H1 (cell line): ENCODE measurements around the gene SAMD14. TPM values are rescaled to one million over a fixed set of nuclear protein-coding genes. Genes with fewer than 3 reads are reported as not detected.
A peak's percentile ranks its signal among the peaks of the same experiment; 100 is the strongest.

Experiments used
- CTCF ChIA-PET: fragments of 300-600 bp; sonication (Branson Sonifier 250); formaldehyde crosslinking; loops from one replicate; lab custom pipeline; 2021; ENCODE audit not compliant: partially characterized antibody; lab: Charles Lee
- POLR2A ChIA-PET: fragments of 300-600 bp; sonication (Branson Sonifier 250); formaldehyde crosslinking; loops from one replicate; lab custom pipeline; 2021; ENCODE audit warnings: inconsistent platforms; ENCODE audit not compliant: partially characterized antibody; lab: Charles Lee
- DNase-seq, 2 experiments: peaks; one replicate each; pipeline versions ENCODE4 v3.0.0 to v3.0.0-alpha.2; 2010 to 2022; ENCODE audit warnings: low spot score in 2 of 2, low read depth in 1 of 2, mixed read lengths in 1 of 2
- FAIRE-seq: peaks from 2 replicates; lab custom pipeline; 2011; peaks lifted over from hg19 to GRCh38; lab: Jason Lieb, UNC
- H2AFZ ChIP-seq: 2 replicates; pipeline ENCODE4 v1.8.1; 2012; ENCODE audit warnings: low read length, inconsistent platforms
- H2AK5ac ChIP-seq: 2 replicates; pipeline ENCODE4 v1.6.1; 2013; ENCODE audit warnings: low read depth, low read length
- H2BK120ac ChIP-seq: replicated peaks from 2 replicates; pipeline ENCODE3; 2013; ENCODE audit warnings: low read depth, low read length, inconsistent platforms
- H2BK12ac ChIP-seq: 2 replicates; pipeline ENCODE4 v1.6.1; 2013; ENCODE audit warnings: low read depth, low read length
- H2BK15ac ChIP-seq: 2 replicates; pipeline ENCODE4 v1.6.1; 2013; ENCODE audit warnings: low read length
- H2BK20ac ChIP-seq: 2 replicates; pipeline ENCODE4 v1.6.1; 2013; ENCODE audit warnings: low read length
- H2BK5ac ChIP-seq: 2 replicates; pipeline ENCODE4 v1.6.1; 2013; ENCODE audit warnings: low read depth, low read length
- H3K14ac ChIP-seq: 2 replicates; pipeline ENCODE4 v1.6.1; 2013; ENCODE audit warnings: inconsistent platforms; ENCODE audit not compliant: insufficient read length
- H3K18ac ChIP-seq: 2 replicates; pipeline ENCODE4 v1.6.1; 2013; ENCODE audit warnings: low read length; ENCODE audit errors: extremely low read depth
- H3K23ac ChIP-seq: 2 replicates; pipeline ENCODE4 v1.6.1; 2013; ENCODE audit warnings: inconsistent platforms; ENCODE audit not compliant: insufficient read length
- H3K23me2 ChIP-seq: 2 replicates; pipeline ENCODE4 v1.6.1; 2013; ENCODE audit warnings: low read depth, low read length
- H3K27ac ChIP-seq: 2 replicates; pipeline ENCODE4 v1.6.1; 2011; ENCODE audit warnings: low read depth, low read length, inconsistent platforms
- H3K27me3 ChIP-seq, 4 experiments: replicated peaks in 1 of 4; 1 replicate in 1 of 4; 2 replicates in 3 of 4; pipeline versions ENCODE4 v1.6.1 to v1.8.1; 2011 to 2013; ENCODE audit warnings: low read length in 3 of 4, mild to moderate bottlenecking in 3 of 4, inconsistent platforms in 2 of 4, mixed read lengths in 2 of 4, moderate library complexity in 1 of 4; ENCODE audit not compliant: control insufficient read depth in 3 of 4, insufficient read depth in 3 of 4; ENCODE audit errors: extremely low read depth in 1 of 4
- H3K36me3 ChIP-seq, 4 experiments: 2 replicates each; pipeline versions ENCODE4 v1.6.1 to v1.8.1; 2011 to 2013; ENCODE audit warnings: mild to moderate bottlenecking in 4 of 4, low read length in 3 of 4, moderate library complexity in 2 of 4, control low read depth in 1 of 4, inconsistent platforms in 1 of 4; ENCODE audit not compliant: insufficient read depth in 4 of 4, control insufficient read depth in 2 of 4
- H3K4ac ChIP-seq: replicated peaks from 2 replicates; pipeline ENCODE3; 2013; ENCODE audit warnings: low read length, low read depth, mixed read lengths, inconsistent platforms; ENCODE audit not compliant: insufficient read length
- H3K4me1 ChIP-seq, 4 experiments: replicated peaks in 1 of 4; 1 replicate in 1 of 4; 2 replicates in 3 of 4; pipeline versions ENCODE4 v1.6.1 to v1.8.1; 2011 to 2013; ENCODE audit warnings: low read length in 3 of 4, inconsistent platforms in 2 of 4, mixed read lengths in 1 of 4; ENCODE audit not compliant: insufficient read depth in 4 of 4, control insufficient read depth in 3 of 4
- H3K4me2 ChIP-seq, 2 experiments: 2 replicates each; pipeline versions ENCODE4 v1.6.1 to v1.8.1; 2011 to 2013; ENCODE audit warnings: low read depth in 2 of 2, low read length in 2 of 2, control low read depth in 1 of 2, inconsistent platforms in 1 of 2, mild to moderate bottlenecking in 1 of 2; ENCODE audit not compliant: insufficient read depth in 1 of 2
- H3K4me3 ChIP-seq, 4 experiments: fragments of 200-600, 300-600 bp in 1 of 4; sonication (generic), shearing (Covaris generic), sonication (Bioruptor Twin) in 1 of 4; 2 replicates each; pipeline versions ENCODE4 v1.5.1 to v1.8.1; 2011 to 2016; ENCODE audit warnings: low read length in 4 of 4, low read depth in 3 of 4, control low read depth in 2 of 4, inconsistent platforms in 2 of 4, mild to moderate bottlenecking in 2 of 4, mixed read lengths in 1 of 4, moderate library complexity in 1 of 4; ENCODE audit not compliant: insufficient read depth in 2 of 4; ENCODE audit errors: extremely low read depth in 1 of 4
- H3K56ac ChIP-seq: replicated peaks from 2 replicates; pipeline ENCODE3; 2013; ENCODE audit warnings: low read depth, mild to moderate bottlenecking, mixed read lengths, low read length, inconsistent platforms; ENCODE audit not compliant: insufficient read length
- H3K79me1 ChIP-seq: 2 replicates; pipeline ENCODE4 v1.6.1; 2013; ENCODE audit warnings: low read depth, low read length, control low read depth
- H3K79me2 ChIP-seq, 2 experiments: 2 replicates each; pipeline versions ENCODE4 v1.6.1 to v1.8.1; 2012 to 2013; ENCODE audit warnings: low read length in 2 of 2, mild to moderate bottlenecking in 2 of 2, inconsistent platforms in 1 of 2; ENCODE audit not compliant: insufficient read depth in 2 of 2, control insufficient read depth in 1 of 2
- H3K9ac ChIP-seq, 4 experiments: replicated peaks in 1 of 4; 1 replicate in 1 of 4; 2 replicates in 3 of 4; pipeline versions ENCODE4 v1.6.1 to v1.8.1; 2011 to 2013; ENCODE audit warnings: low read depth in 3 of 4, low read length in 3 of 4, control low read depth in 2 of 4, mild to moderate bottlenecking in 2 of 4, moderate library complexity in 2 of 4, inconsistent platforms in 1 of 4; ENCODE audit errors: extremely low read depth in 1 of 4
- H3K9me3 ChIP-seq, 2 experiments: 2 replicates each; pipeline versions ENCODE4 v1.6.1 to v1.8.1; 2012 to 2013; ENCODE audit warnings: mild to moderate bottlenecking in 2 of 2, moderate library complexity in 2 of 2, control low read depth in 1 of 2, inconsistent platforms in 1 of 2, low read depth in 1 of 2, low read length in 1 of 2, mixed read lengths in 1 of 2; ENCODE audit not compliant: insufficient read depth in 2 of 2
- H4K20me1 ChIP-seq, 2 experiments: replicated peaks in 1 of 2; 2 replicates each; pipeline versions ENCODE3 to v1.8.1; 2011 to 2013; ENCODE audit warnings: inconsistent platforms in 2 of 2, low read length in 2 of 2, mild to moderate bottlenecking in 1 of 2; ENCODE audit not compliant: insufficient read depth in 2 of 2, control insufficient read depth in 1 of 2
- H4K5ac ChIP-seq: 2 replicates; pipeline ENCODE4 v1.6.1; 2013; ENCODE audit warnings: low read length, low read depth, mixed read lengths, inconsistent platforms; ENCODE audit not compliant: insufficient read length
- H4K8ac ChIP-seq: 2 replicates; pipeline ENCODE4 v1.8.0; 2013; ENCODE audit warnings: mild to moderate bottlenecking, moderate library complexity, low read length, inconsistent platforms; ENCODE audit not compliant: insufficient read depth; ENCODE audit errors: extremely low read depth
- H4K91ac ChIP-seq: replicated peaks from 2 replicates; pipeline ENCODE3; 2013; ENCODE audit warnings: low read length, mixed read lengths, inconsistent platforms; ENCODE audit not compliant: insufficient read length
- CREB1 ChIP-seq: IDR thresholded peaks from 2 replicates; pipeline ENCODE4 v1.6.1; 2012; ENCODE audit warnings: inconsistent platforms
- CTCF ChIP-seq, 3 experiments: IDR thresholded peaks; 1 replicate in 2 of 3; 2 replicates in 1 of 3; pipeline versions ENCODE4 v1.5.1 to v1.6.1; 2011; ENCODE audit warnings: low read length in 3 of 3, mild to moderate bottlenecking in 3 of 3, inconsistent platforms in 2 of 3, low read depth in 1 of 3, moderate library complexity in 1 of 3; ENCODE audit not compliant: insufficient read depth in 1 of 3; ENCODE audit errors: control extremely low read depth in 1 of 3
- HDAC2 ChIP-seq, 2 experiments: fragments of 300-600 bp in 1 of 2; sonication (generic) in 1 of 2; IDR thresholded peaks; 2 replicates each; pipeline ENCODE4 v1.6.1; 2011 to 2012; ENCODE audit warnings: low read depth in 2 of 2, low read length in 2 of 2, mild to moderate bottlenecking in 2 of 2, moderate library complexity in 2 of 2, borderline replicate concordance in 1 of 2, inconsistent platforms in 1 of 2
- SIN3A ChIP-seq, 2 experiments: IDR thresholded peaks in 1 of 2; conservative IDR thresholded peaks in 1 of 2; 2 replicates each; pipeline ENCODE4 v1.6.1; 2011 to 2012; ENCODE audit warnings: low read length in 2 of 2, improper control_type of control experiment in 1 of 2, low read depth in 1 of 2, mild to moderate bottlenecking in 1 of 2
- SP1 ChIP-seq: IDR thresholded peaks from 2 replicates; pipeline ENCODE4 v1.6.1; 2011; ENCODE audit warnings: low read depth, low read length
- SP2 ChIP-seq: IDR thresholded peaks from 2 replicates; pipeline ENCODE4 v1.6.1; 2012; ENCODE audit warnings: mild to moderate bottlenecking, low read length, inconsistent platforms
- TAF1 ChIP-seq: IDR thresholded peaks from 2 replicates; pipeline ENCODE4 v1.6.1; 2011; ENCODE audit warnings: mild to moderate bottlenecking, low read depth, low read length
- WGBS, 2 experiments: shearing (Covaris generic) in 1 of 2; methylation state at CpG; one replicate each; pipeline versions ENCODE4 v1.1.6 to v1.1.7; 2013 to 2015; ENCODE audit warnings: low lambda C conversion rate in 2 of 2, mixed read lengths in 2 of 2, inconsistent platforms in 1 of 2, low coverage in 1 of 2, missing lambda C conversion rate in 1 of 2; ENCODE audit not compliant: insufficient replicate concordance in 2 of 2, insufficient coverage in 1 of 2, insufficient read length in 1 of 2; ENCODE audit errors: extremely low coverage in 1 of 2, missing lambda C conversion rate in 1 of 2; 5-methylcytosine and 5-hydroxymethylcytosine counted together
- polyA plus RNA-seq, 7 experiments: library from polyadenylated mRNA; depleted of rRNA in 3 of 7; stranded (reverse) in 5 of 7; unstranded in 2 of 7; fragments of >200 nt in 5 of 7; fragments of 200-250 nt in 2 of 7; gene quantifications; 1 replicate in 5 of 7; 2 replicates in 1 of 7; 4 replicates in 1 of 7; pipeline versions ENCODE4 v1.2.1 to v1.2.3, GENCODE V29; 2011 to 2013; ENCODE audit warnings: missing spikeins in 2 of 7, mixed read lengths in 2 of 7
- total RNA-seq: library from RNA; stranded (reverse); fragmentation: NEBNext Ultra II Directional; extraction: Animal tissue kit (Norgen Biotek cat#: 25700); gene quantifications from 2 replicates; pipeline ENCODE4 v1.2.1, GENCODE V29; 2021

The SAMD14 gene
- total and polyA plus RNA-seq, 2 of the 8 experiments (the other 6 are each of a cell fraction or from before 2014, with no cell fraction given): 5.7 to 5.8 TPM

DNA sequence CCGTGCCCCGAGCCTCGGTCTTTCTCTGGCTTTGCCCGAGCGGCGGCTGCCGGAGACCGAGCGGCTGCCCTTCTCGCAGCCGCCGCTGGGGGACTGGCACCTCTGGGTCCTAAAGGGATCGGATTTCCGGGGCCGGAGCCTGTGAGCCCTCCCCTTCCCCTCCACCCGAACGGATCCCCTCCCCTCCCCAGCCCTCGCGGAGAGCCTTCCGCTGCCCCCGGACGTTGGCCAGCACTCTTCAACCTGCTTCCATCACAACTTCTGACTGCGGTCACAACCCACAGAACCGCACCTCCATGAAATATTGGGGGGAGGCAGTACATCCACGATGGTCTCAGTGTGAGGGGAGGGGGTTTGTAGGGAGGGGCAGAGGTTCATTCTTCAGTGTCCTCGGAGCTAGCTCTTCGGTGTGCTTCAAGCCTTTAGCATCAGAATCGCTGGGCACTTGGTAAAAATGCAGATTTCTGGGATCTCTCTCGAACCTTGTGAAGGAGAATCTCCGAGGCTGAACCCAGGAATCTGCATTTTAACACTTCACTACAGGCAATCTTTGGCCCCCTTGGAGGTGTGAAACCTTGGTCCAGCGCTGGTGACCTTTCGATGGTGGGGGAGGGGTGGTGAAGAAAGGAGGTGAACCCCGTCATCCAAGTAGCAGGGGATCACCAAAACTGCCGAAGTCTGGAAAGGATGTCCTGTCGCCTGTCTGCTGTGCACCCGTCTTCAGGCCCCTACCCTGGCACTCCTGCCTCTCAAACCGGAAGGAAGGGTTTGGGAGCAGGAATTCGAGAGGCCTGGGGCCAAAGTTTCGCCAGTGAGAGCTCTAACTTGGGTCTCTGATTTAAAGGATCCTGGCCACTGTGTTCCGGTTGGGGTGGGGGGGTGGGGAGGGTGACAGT lies 21.3 kb upstream of the SAMD14 start:
- Histone ChIP-seq H2AFZ (0 out of 2 replicates have a peak overlapping the region, but pooled peaks have one; percentile 1), H3K36me3 (no peaks in the 10 kb centered on the region), H3K79me2 (no peaks in the 10 kb centered on the region), H2BK5ac (peak overlapping the region; percentile 93; the same call in 1 of the 2 replicates), H3K14ac (peak overlapping the region; percentile 57), H3K9me3 (no peaks in the 10 kb centered on the region), H4K20me1 (peaks cover 5 to 10% of the 10 kb centered on the region in 2 experiments), H3K27ac (no peak overlapping the region), H3K23me2 (peaks cover 30% of the 10 kb centered on the region), H2BK20ac (no peak overlapping the region), H3K4ac (peak overlapping the region; percentile 97), H2BK120ac (peak overlapping the region; percentile 69), H4K5ac (peak overlapping the region; percentile 64), H3K79me1 (peaks cover 8% of the 10 kb centered on the region), H2BK15ac (peak overlapping the region; percentile 24; the same call in 1 of the 2 replicates), H3K9ac (no peak overlapping the region), H3K23ac (no peak overlapping the region), H2AK5ac (peak overlapping the region; percentile 95; the same call in 1 of the 2 replicates), H4K8ac (peak overlapping the region; percentile 83; the same call in 1 of the 2 replicates), H3K18ac (peak overlapping the region; percentile 52), H3K27me3 (peaks cover 2 to 17% (median 15%) of the 10 kb centered on the region in 4 experiments; a peak in 6 of 7 replicates), H3K56ac (peak overlapping the region; percentile 87), H3K4me3 (peak overlapping the region; percentile 57 to 65 (median 62)), H2BK12ac (peak overlapping the region; percentile 98), H3K4me2 (peak overlapping the region; percentile 87 to 88), H3K4me1 (peaks cover 0 to 29% (median 17%) of the 10 kb centered on the region in 4 experiments; a peak in 6 of 7 replicates), H4K91ac (peak overlapping the region; percentile 98)
- DNase-seq (peak; percentile 71 to 90), FAIRE-seq (no peak)
- CTCF ChIA-PET: interaction anchor here (1.1 to 21.5 kb wide), 13 partner anchors 10 to 246 kb away, joined by 3 to 299 read pairs (median 12); partner anchors contain the start of genes LRRC59, SAMD14 and SGCA
- POLR2A ChIA-PET: interaction anchor here (0.6 to 2.6 kb wide), 15 partner anchors 10 to 1181 kb away, joined by 3 to 25 read pairs (median 4); partner anchors contain the start of genes COL1A1, PDK2 and SAMD14
- WGBS, 2 experiments: 4% methylated on average over 17 of the region's 40 CpGs; no CpG with 5 or more reads in 1 of the 2 experiments
- TF ChIP-seq SP2: no peak
- 0 out of 2 replicates have a peak, but pooled peaks have one; percentile 5 for TF ChIP-seq CREB1
- TF ChIP-seq SIN3A (conservative IDR thresholded peaks at IDR 0.05 in 1 of 2, IDR thresholded peaks at IDR 0.05 in 1 of 2; ENCODE audit: low read depth in 1 of 2, low read length in 2 of 2): peak in 1 of 2 experiments; percentile 27; a peak in 1 of 4 replicates
- TF ChIP-seq TAF1: no peak
- peak; percentile 29 to 53 (median 32); a peak in 3 of 4 replicates for TF ChIP-seq CTCF (IDR thresholded peaks at IDR 0.05; ENCODE audit: control extremely low read depth in 1 of 3, insufficient read depth in 1 of 3, low read depth in 1 of 3, low read length in 3 of 3)
- peak; percentile 70; the same call in 1 of the 2 replicates for TF ChIP-seq SP1
- TF ChIP-seq HDAC2 (IDR thresholded peaks at IDR 0.05; ENCODE audit: borderline replicate concordance in 1 of 2, low read depth in 2 of 2, low read length in 2 of 2): peak in 1 of 2 experiments; percentile 33; a peak in 1 of 4 replicates
